ENCODE measurements around the gene PRSS22. TPM values are rescaled to one million over a fixed set of nuclear protein-coding genes. Genes with fewer than 3 reads are reported as not detected.

PRSS22 gene
- polyA plus RNA-seq, 1 donor = 8.2 TPM

DNA sequence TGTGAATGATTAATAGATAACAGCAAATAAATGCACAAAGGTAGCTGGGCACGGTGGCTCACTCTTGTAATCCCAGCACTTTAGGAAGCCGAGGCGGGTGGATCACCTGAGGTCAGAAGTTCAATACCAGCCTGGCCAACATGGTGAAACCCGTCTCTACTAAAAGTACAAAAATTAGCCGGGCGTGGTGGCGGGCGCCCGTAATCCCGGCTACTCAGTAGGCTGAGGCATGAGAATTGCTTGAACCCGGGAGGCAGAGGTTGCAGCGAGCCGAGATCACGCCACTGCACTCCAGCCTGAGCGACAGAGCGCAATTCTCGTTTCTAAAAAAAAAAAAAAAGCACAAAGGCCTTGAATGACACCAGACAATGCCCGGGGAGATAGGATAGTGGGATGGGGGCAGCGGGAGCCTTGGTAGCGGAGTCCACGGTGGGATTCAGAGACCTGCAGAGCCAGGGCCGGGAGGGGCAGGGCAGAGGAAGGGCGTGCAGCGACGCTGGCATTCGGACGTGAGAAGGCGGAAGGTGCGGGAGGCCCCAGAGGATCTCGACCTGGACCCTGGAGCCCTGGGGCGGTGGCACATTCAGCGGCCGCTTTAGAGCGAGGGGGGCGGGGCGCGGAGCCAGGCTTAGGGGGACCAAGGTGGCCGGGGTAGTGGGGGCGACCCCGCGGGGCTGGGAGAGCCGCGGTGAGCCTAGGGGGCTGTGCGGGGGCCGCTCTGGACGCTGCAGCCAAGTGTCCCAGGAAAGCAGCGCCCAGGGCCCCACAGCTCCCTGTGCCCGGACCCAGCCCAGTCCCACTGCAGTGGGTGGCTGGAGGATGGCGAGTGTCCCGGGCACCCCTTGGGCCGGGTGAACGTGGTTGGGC, 24.0 kb upstream of the PRSS22 start:
- DNase-seq = no peak

DNA sequence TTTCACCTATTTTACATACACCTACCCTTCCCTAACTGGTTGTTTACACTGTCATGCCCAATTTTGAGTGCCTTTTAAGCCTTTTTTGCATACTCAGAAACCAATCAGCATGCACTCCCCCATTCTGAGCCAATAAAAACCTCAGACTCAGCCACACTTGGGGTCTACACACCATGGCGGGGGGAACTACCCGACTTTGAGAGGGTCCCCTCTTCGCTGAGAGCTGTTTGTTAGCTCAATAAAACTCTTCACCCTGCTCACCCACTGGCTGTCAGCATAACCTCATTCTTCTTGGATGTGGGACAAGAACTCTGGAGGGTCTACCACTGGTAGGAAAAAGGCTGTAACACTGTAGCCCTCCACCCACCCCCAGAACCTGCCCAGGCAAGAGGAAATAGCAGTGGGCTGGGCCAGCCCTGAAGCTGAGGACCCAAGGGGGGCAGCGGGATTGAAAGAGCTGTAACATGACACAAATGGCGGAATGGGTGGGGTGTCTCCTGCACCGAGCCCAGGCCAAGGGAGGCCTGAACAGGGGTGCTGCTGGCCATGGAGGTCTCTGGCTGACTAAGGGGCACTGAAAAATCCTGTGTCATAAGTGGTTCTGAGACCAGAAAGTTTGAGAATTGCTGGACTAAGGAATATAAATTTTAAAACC, 22.0 kb upstream of the PRSS22 start:
- DNase-seq = no peak

- DNase-seq = no peak
Observed at GRCh38 chr16:2874912-2875362, 17.0 kb upstream of the PRSS22 start.

DNA sequence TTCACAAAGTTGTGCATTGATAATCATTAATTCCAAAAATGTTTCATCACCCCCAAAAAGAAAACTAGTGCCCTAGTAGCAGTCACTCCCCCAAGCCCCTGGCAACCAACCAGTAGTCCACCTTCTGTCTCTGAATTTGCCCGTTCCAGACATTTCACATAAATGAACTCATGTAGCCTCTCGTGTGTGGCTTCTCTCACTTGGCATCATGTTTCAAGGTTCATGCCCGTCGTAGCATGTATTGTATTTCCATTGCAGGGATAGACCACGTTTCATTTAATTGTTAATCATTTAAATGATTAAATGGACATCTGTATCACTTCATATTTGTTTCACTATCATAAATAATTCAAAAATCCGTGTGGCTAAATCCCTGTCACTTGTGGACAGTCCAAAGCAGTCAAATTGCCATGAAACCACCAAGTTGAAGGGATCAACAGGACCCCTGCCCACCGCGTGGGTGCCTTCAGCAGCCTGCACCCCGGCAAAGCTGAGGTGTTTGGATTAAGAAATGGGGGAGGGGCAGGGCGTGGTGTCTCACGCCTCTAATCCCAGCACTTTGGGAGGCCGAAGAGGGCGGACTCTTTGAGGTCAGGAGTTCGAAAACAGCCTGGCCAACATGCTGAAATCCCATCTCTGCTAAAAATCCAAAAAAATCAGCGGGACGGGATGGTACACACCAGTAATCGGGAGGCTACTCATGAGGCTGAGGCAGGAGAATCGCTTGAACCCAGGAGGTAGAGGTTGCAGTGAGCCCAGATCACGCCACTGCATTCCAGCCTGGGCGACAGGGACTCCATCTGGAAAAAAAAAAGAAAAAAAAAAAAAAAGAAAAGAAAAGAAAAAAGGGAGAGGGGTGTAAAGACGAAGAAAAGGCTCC, 16.3 kb upstream of the PRSS22 start:
- DNase-seq = no peak

GRCh38 chr16:2871926-2872325, 14.0 kb upstream of the PRSS22 start:
- no peak for DNase-seq

- peak; percentile 91 for DNase-seq
Observed at GRCh38 chr16:2867987-2868789, 10.2 kb upstream of the PRSS22 start.

GRCh38 chr16:2867661-2867986, 9.7 kb upstream of the PRSS22 start:
- no peak for DNase-seq

GRCh38 chr16:2866431-2866830, 8.5 kb upstream of the PRSS22 start:
- no peak for DNase-seq

GRCh38 chr16:2865651-2866050, 7.7 kb upstream of the PRSS22 start:
- DNase-seq = no peak

GRCh38 chr16:2860826-2861567, 3.0 kb upstream of the PRSS22 start:
- DNase-seq = no peak

DNA sequence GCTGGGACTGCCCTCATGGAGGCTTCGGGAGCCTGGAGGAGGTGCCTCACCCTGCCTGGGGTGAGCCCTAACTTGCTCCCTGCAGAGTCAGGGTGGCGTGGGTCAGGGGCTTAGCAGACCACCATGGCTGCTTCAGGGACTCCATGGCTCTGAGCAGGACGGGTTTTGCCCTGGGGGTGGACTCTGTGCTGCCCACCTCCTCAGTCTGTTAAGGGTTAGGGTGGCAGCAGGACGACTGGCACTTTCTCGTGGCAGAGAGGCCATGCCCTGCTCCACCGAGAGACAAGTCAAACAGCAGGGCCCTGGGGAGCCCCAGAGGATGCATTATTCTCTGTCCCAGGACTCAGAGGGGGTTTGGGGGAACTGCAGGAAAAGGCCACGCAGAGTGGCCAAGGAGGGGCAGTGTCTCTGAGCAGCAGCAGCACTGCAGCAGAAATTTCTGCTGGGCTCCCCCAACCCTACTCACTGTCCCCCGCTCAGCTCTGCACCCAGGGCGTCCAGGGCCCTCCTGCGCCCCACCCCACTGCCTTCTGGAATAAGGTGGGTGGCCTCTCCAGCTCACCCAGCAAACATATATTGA, 1.8 kb upstream of the PRSS22 start:
- no peak for DNase-seq

DNA sequence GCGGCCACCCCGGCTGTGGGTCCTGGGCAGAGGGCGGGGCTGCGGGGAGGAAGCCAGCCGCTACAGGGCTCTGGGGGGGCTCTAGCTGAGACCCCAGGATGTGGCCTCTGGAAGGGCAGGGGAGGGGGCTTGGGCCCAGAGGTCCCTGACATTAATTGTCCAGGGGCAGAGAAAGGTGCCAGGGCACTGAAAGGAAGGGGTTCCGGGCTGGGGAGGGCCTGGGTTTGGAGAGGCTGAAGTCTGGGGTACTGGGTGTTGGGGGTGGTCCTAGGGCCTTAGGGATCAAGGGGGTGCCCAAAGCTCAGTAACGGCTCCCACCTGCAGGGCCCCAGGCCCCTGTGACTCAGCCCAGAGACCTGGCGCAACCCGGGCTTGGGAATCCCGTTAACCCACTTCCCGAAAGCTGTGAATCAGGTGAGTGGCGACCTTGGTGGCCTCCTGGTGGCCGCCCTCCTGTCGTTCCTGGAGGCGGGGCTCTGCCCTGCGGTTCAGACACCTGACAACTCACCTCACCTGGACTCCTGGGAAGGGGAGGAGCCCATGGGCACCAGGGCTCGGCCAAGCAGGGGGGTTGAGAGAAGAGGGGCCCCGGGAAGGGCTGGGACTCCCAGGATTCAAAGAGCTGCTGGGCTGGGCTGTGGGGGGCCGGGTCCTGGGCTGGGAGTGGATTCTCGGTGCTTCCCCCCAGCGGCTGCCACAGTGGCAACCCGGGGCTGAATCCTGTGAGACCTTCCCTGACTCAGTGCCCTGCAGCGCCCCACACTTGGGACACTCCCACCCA, 465 bp upstream of the PRSS22 start:
- DNase-seq = peak; percentile 46

DNA sequence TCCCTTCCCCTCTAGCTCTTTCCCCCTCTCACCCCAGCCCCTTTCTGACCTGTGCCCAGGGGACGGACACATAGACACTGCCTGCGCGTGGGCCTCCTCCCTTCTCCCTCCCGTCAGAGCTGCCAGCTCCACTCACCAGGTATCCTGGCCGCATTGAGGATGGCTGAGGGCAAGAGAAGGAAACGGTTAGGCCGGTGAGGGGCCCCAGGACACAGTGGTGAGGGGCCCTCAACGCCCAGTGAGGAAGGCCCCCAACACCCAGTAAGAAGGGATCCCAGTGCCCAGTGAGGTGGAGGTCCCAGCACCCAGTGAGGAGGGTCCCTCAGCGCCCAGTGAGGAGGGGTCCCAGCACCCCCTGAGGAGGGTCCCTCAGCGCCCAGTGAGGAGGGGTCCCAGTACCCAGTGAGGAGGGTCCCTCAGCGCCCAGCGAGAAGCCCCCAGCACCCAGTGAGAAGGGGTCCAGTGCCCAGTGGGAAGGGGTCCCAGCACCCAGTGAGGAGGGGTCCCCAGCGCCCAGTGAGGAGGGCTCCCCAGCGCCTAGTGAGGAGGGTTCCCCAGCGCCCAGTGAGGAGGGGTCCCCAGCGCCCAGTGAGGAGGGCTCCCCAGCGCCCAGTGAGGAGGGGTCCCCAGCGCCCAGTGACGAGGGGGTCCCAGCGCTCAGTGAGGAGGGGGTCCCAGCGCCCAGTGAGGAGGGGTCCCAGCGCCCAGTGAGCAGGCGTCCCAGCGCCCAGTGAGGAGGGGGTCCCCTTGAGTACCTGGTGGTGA, 1.1 kb downstream of the PRSS22 start:
- no peak for DNase-seq

- DNase-seq = no peak
Observed at GRCh38 chr16:2856061-2856670, 1.8 kb downstream of the PRSS22 start.

DNA sequence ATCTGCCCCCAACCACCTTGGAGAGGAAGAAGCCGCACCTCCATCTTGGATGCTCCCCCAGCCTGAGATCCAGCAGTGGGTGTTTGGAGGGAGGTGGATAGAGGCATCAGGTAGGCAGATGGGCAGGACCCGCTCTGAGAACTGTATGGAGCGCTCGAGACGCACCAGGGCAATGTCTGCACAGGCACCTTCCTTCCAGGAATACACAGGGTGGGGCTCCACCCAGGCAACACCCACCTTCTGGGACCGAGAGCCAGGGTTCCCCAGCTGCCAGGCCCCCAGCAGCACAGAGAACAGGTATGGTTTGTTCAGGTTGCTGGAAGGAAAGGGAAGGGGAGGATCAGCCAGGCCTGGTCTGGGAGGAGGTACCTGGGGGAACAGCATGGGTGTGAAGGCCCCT, 2.4 kb downstream of the PRSS22 start:
- no peak for DNase-seq

GRCh38 chr16:2854700-2855309, 3.2 kb downstream of the PRSS22 start:
- DNase-seq = no peak

- DNase-seq = no peak
Observed at GRCh38 chr16:2853531-2854073, 4.4 kb downstream of the PRSS22 start.

Measured in left kidney (tissue), 2 donors.